HepG2 (cell line): ENCODE results near the gene SPNS2. TPM values are rescaled to one million over a fixed set of nuclear protein-coding genes. Genes with fewer than 3 reads are reported as not detected.

Source experiments
- ATF4 ChIP-seq, 2 experiments: fragments of 450-650 bp in 1 of 2; sonication (generic) in 1 of 2; formaldehyde crosslinking; IDR thresholded peaks; 2 replicates each; pipeline versions ENCODE4 v1.5.0 to v1.8.0; 2020 to 2022; ENCODE audit warnings: mild to moderate bottlenecking in 1 of 2, missing genetic modification reagents in 1 of 2
- CCDC6 ChIP-seq: sonication (generic); formaldehyde crosslinking; IDR thresholded peaks from 2 replicates; pipeline ENCODE4 v1.8.1; 2022; ENCODE audit warnings: mild to moderate bottlenecking, missing genetic modification reagents, moderate library complexity
- E2F1 ChIP-seq: sonication (generic); formaldehyde crosslinking; IDR thresholded peaks from 2 replicates; pipeline ENCODE4 v1.5.0; 2020; ENCODE audit warnings: missing genetic modification reagents
- ESRRA ChIP-seq: sonication (generic); formaldehyde crosslinking; IDR thresholded peaks from 2 replicates; pipeline ENCODE4 v1.5.1; 2020; ENCODE audit warnings: mild to moderate bottlenecking, low read depth, missing genetic modification reagents
- GATAD1 ChIP-seq: IDR thresholded peaks from 2 replicates; pipeline ENCODE4 v1.6.1; 2016; ENCODE audit warnings: missing genetic modification reagents, missing compliant biosample characterization
- KDM2A ChIP-seq: sonication (generic); formaldehyde crosslinking; IDR thresholded peaks from 2 replicates; pipeline ENCODE4 v1.4.0; 2020; ENCODE audit warnings: low read depth, missing genetic modification reagents, borderline replicate concordance
- KDM5A ChIP-seq: fragments of 200-600 bp; sonication (generic); IDR thresholded peaks from 2 replicates; pipeline ENCODE4 v1.7.0; 2018; ENCODE audit warnings: antibody characterized with exemption, mild to moderate bottlenecking, low read length, borderline replicate concordance
- KLF12 ChIP-seq: sonication (generic); formaldehyde crosslinking; IDR thresholded peaks from 2 replicates; pipeline ENCODE4 v1.4.0; 2020; ENCODE audit warnings: missing genetic modification reagents, borderline replicate concordance
- KMT2B ChIP-seq: IDR thresholded peaks from 2 replicates; pipeline ENCODE4 v1.6.1; 2016; ENCODE audit warnings: missing genetic modification reagents, missing compliant biosample characterization
- MYC ChIP-seq: sonication (generic); formaldehyde crosslinking; IDR thresholded peaks from 2 replicates; pipeline ENCODE4 v1.9.0; 2021; ENCODE audit warnings: missing genetic modification reagents, borderline replicate concordance
- NCOA2 ChIP-seq: sonication (generic); formaldehyde crosslinking; IDR thresholded peaks from 2 replicates; pipeline ENCODE4 v1.8.0; 2022; ENCODE audit warnings: inconsistent platforms
- PHF20 ChIP-seq: sonication (generic); formaldehyde crosslinking; IDR thresholded peaks from 2 replicates; pipeline ENCODE4 v1.5.0; 2020; ENCODE audit warnings: mild to moderate bottlenecking, missing genetic modification reagents
- RARA ChIP-seq: IDR thresholded peaks from 2 replicates; pipeline ENCODE4 v1.6.1; 2016; ENCODE audit warnings: missing genetic modification reagents, missing compliant biosample characterization
- SKI ChIP-seq: fragments of 450-650 bp; IDR thresholded peaks from one replicate; pipeline ENCODE4 v1.6.1; 2018; ENCODE audit warnings: mild to moderate bottlenecking; ENCODE audit not compliant: partially characterized antibody
- SOX6 ChIP-seq, 2 experiments: fragments of 450-650 bp in 1 of 2; sonication (generic) in 1 of 2; formaldehyde crosslinking in 1 of 2; IDR thresholded peaks; 2 replicates each; pipeline versions ENCODE4 v1.4.0 to v1.6.1; 2017 to 2020; ENCODE audit warnings: antibody characterized with exemption in 1 of 2, mild to moderate bottlenecking in 1 of 2, missing genetic modification reagents in 1 of 2
- THRA ChIP-seq: sonication (generic); formaldehyde crosslinking; IDR thresholded peaks from 2 replicates; pipeline ENCODE4 v1.4.0; 2020; ENCODE audit warnings: missing genetic modification reagents, borderline replicate concordance
- ZBTB25 ChIP-seq: IDR thresholded peaks from 2 replicates; pipeline ENCODE4 v1.6.1; 2018; ENCODE audit warnings: missing genetic modification reagents
- ZKSCAN1 ChIP-seq: fragments of 150-350 bp; IDR thresholded peaks from 2 replicates; pipeline ENCODE4 v1.6.1; 2014; ENCODE audit warnings: low read length
- ZNF121 ChIP-seq: sonication (generic); formaldehyde crosslinking; IDR thresholded peaks from 2 replicates; pipeline ENCODE4 v1.5.0; 2020; ENCODE audit warnings: mild to moderate bottlenecking, missing genetic modification reagents
- ZNF432 ChIP-seq: sonication (generic); formaldehyde crosslinking; IDR thresholded peaks from 2 replicates; pipeline ENCODE4 v1.5.0; 2020; ENCODE audit warnings: missing genetic modification reagents, mild to moderate bottlenecking, borderline replicate concordance
- ZNF460 ChIP-seq: sonication (generic); formaldehyde crosslinking; IDR thresholded peaks from 2 replicates; pipeline ENCODE4 v1.5.1; 2020; ENCODE audit warnings: missing genetic modification reagents, mild to moderate bottlenecking, borderline replicate concordance
- ZNF569 ChIP-seq: sonication (generic); formaldehyde crosslinking; IDR thresholded peaks from 2 replicates; pipeline ENCODE4 v1.5.0; 2020; ENCODE audit warnings: mild to moderate bottlenecking, missing genetic modification reagents, moderate library complexity, borderline replicate concordance
- ZNF570 ChIP-seq: sonication (generic); formaldehyde crosslinking; IDR thresholded peaks from 2 replicates; pipeline ENCODE4 v1.4.0; 2020; ENCODE audit warnings: mild to moderate bottlenecking, missing genetic modification reagents, borderline replicate concordance
- ZNF772 ChIP-seq: sonication (generic); formaldehyde crosslinking; IDR thresholded peaks from 2 replicates; pipeline ENCODE4 v1.5.0; 2020; ENCODE audit warnings: mild to moderate bottlenecking, missing genetic modification reagents
- ZNF773 ChIP-seq: sonication (generic); formaldehyde crosslinking; IDR thresholded peaks from 2 replicates; pipeline ENCODE4 v1.4.0; 2020; ENCODE audit warnings: missing genetic modification reagents, borderline replicate concordance
- polyA plus RNA-seq, 8 experiments: library from polyadenylated mRNA; depleted of rRNA in 3 of 8; stranded (reverse) in 7 of 8; unstranded in 1 of 8; fragments of >200 nt; fragmentation: Illumina TruSeq in 4 of 8; extraction: Trizol in 4 of 8; gene quantifications; 2 replicates each; pipeline versions ENCODE4 v1.2.1 to v1.2.3, GENCODE V29; 2011 to 2016; ENCODE audit warnings: low read depth in 4 of 8, missing spikeins in 1 of 8, mixed read lengths in 1 of 8; ENCODE audit not compliant: insufficient read depth in 1 of 8
- total RNA-seq, 5 experiments: library from RNA; depleted of rRNA; stranded (reverse); fragments of >200 nt; fragmentation: Illumina TruSeq; extraction: Trizol; gene quantifications; 2 replicates each; pipeline ENCODE4 v1.2.3, GENCODE V29; 2016; ENCODE audit warnings: low read depth in 1 of 5
- TF ChIP-seq, protein P1 (sequence below): IDR thresholded peaks from 2 replicates; pipeline ENCODE4 v1.6.1; 2012; ENCODE audit warnings: inconsistent platforms

SPNS2 gene
- total and polyA plus RNA-seq, 2 of the 13 experiments (the other 11 are each of a cell fraction or from before 2014, with no cell fraction given) = 0.01 TPM; not detected in 1

DNA sequence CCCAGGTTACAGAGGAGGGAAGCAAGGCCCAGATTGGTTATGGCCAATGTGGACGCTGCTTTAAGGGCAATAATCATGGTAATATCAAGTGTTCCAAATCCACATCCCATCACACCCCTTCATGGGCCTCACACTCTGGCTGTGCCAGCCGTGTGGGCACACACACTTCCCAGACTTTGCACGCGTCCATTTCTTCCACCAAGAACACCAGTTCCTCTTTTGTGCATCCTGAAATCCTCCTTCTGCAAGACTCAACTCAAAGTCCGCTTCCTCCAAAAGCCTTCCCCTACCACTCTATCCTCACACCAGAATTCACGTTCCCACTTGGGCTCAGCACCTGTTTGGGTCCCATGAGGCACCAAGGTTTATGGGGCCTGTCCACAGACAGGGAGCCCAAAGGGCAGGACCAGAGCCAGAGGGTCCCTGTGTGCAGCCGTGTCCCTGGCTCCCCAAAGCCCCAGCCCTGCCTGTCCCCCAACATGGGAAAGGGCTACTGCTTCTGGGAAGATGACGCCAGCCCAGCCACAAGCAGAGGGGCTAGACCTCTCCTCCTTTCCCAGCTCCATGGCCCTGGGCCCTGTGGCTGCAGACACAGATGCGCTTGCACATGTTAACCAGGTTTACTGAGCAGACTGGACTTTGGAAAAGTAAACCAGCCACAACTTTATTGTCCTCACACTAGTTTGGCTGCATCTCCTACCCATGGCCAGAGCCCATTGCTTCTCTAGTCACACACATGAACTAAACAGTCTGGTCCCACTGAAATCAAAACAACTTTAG lies 44.7 kb upstream of the SPNS2 start (continued):
- TF ChIP-seq THRA (CRISPR knock-in tag) = no peak
- TF ChIP-seq MYC = peak; percentile 82
- TF ChIP-seq ZBTB25 (CRISPR knock-in tag) = no peak
- no peak for TF ChIP-seq E2F1 (CRISPR knock-in tag)
- 0 out of 2 replicates have a peak, but pooled peaks have one; percentile 13 for TF ChIP-seq NCOA2 (CRISPR knock-in tag)
- no peak for TF ChIP-seq ZNF460 (CRISPR knock-in tag)
- no peak for TF ChIP-seq ESRRA (CRISPR knock-in tag)
- TF ChIP-seq CCDC6 (CRISPR knock-in tag) = no peak
- no peak for TF ChIP-seq ZNF570 (CRISPR knock-in tag)
- no peak for TF ChIP-seq ZNF432 (CRISPR knock-in tag)
- peak; percentile 46 for TF ChIP-seq SKI
- no peak for TF ChIP-seq KDM2A
- 0 out of 2 replicates have a peak, but pooled peaks have one; percentile 34 for TF ChIP-seq ZNF121 (CRISPR knock-in tag)
- TF ChIP-seq SOX6 (IDR thresholded peaks at IDR 0.05) = no peak
- TF ChIP-seq SOX6 (CRISPR knock-in tag; IDR thresholded peaks at IDR 0.05) = peak; percentile 79
- TF ChIP-seq ZNF773 (CRISPR knock-in tag) = no peak
- 0 out of 2 replicates have a peak, but pooled peaks have one; percentile 27 for TF ChIP-seq PHF20 (CRISPR knock-in tag)
- TF ChIP-seq ZKSCAN1 = peak; percentile 29; the same call in 1 of the 2 replicates
- TF ChIP-seq ATF4 (CRISPR knock-in tag; IDR thresholded peaks at IDR 0.05) = no peak
- TF ChIP-seq ZNF569 (CRISPR knock-in tag) = no peak
- no peak for TF ChIP-seq KDM5A
- peak; percentile 42; the same call in 1 of the 2 replicates for TF ChIP-seq RARA (CRISPR knock-in tag)
- TF ChIP-seq, protein P1, sequence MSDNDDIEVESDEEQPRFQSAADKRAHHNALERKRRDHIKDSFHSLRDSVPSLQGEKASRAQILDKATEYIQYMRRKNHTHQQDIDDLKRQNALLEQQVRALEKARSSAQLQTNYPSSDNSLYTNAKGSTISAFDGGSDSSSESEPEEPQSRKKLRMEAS = peak; percentile 74
- TF ChIP-seq ZNF772 (CRISPR knock-in tag) = no peak
- 0 out of 2 replicates have a peak, but pooled peaks have one; percentile 21 for TF ChIP-seq KLF12 (CRISPR knock-in tag)
- peak; percentile 43; the same call in 1 of the 2 replicates for TF ChIP-seq GATAD1 (CRISPR knock-in tag)
- TF ChIP-seq KMT2B (CRISPR knock-in tag) = no peak
